Measurements from ENCODE around the gene CHST12.
"Not testable (repeated sequence)": the region's sequence is repeated elsewhere in the genome, so short reads cannot be mapped to it uniquely, and the experiment has no call there.

CHST12 gene

DNA sequence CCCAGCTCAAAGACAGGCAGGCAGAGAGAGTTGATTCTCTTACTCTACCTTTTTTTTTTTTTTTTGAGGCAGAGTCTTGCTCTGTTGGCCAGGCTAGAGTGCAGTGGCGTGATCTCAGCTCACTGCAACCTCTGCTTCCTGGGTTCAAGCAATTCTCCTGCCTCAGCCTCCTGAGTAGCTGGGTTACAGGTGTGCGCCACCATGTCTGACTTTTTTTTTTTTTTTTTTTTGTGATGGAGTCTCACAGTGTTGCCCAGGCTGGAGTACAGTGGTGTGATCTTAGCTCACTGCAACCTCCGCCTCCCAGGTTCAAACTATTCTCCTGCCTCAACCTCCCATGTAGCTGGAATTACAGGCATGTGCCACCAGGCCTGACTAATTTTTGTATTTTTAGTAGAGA, 13.8 kb downstream of the CHST12 start:
- not testable (repeated sequence) for H3K4me1 ChIP-seq (ENCODE audit: insufficient read depth, low read length); H3K27me3 ChIP-seq (ENCODE audit: insufficient read depth, low read length); H3K36me3 ChIP-seq (ENCODE audit: insufficient read depth, low read length); H2AFZ ChIP-seq (ENCODE audit: low read depth, low read length); H3K9me3 ChIP-seq (ENCODE audit: low read length); H3K4me3 ChIP-seq (ENCODE audit: low read length)

DNA sequence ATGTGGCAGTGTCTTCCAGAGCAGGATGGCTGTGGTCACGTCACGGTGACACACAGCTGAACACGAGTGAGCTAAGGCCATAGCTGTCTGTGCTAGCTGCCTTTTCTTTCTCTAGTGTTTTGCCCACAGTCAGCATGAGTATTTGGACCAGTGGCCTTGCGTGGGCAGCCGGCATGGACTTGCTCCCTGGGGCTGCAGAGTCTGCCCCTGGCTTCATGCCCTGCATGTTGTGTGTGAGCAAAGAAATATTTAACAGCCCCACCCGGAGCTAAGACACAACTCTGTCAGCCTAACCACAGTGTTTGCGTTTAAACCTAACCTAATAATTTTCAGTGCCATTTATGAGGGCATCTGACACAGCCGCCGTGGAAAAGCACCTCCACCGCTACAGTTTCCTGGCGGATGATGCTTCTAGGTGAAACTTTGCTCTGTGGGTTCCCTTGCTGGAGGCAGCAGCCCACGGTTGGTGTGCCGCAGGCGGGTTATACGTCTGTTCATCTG, 14.6 kb downstream of the CHST12 start:
- Histone ChIP-seq H2AFZ (ENCODE audit: low read depth, low read length) (no peak overlapping the region), H3K27me3 (ENCODE audit: insufficient read depth, low read length) (no peaks in the 10 kb centered on the region), H3K36me3 (ENCODE audit: insufficient read depth, low read length) (no peaks in the 10 kb centered on the region), H3K4me3 (ENCODE audit: low read length) (no peak overlapping the region), H3K4me1 (ENCODE audit: insufficient read depth, low read length) (no peaks in the 10 kb centered on the region), H3K9me3 (ENCODE audit: low read length) (no peaks in the 10 kb centered on the region)

DNA sequence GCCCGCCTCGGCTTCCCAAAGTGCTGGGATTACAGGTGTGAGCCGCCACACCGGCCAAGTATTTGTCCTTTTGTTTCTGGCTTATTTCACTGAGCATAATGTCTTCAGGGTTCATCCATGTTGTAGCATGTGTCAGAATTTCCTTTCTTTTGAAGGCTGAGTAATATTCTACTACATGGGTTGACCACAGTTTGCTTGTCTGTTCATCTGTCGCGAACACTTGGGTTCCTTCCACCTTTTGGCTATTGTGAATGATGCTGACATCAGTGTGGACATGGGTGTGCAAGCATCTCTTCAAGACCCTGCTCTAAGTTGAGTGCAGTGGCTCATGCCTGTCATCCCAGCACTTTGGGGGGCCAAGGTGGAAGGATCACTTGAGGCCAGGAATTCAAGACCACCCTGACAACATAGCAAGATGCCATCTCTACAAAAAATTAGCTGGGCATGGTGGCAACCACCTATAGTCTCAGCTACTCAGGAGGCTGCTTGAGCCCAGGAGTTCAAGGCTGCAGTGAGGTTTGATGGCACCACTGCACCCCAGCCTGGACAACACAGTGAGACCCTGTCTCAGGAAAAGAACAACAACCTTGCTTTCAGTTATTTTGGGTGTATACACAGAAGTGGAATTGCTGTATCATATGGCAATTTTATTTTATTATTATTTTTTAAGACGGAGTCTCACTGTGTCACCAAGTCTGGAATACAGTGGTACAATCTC, 17.0 kb downstream of the CHST12 start:
- H3K4me1 ChIP-seq (ENCODE audit: insufficient read depth, low read length), result peaks cover 2% of the 10 kb centered on the region
- no peaks in the 10 kb centered on the region for H3K27me3 ChIP-seq (ENCODE audit: insufficient read depth, low read length)
- no peaks in the 10 kb centered on the region for H3K36me3 ChIP-seq (ENCODE audit: insufficient read depth, low read length)
- no peak overlapping the region for H2AFZ ChIP-seq (ENCODE audit: low read depth, low read length)
- H3K9me3 ChIP-seq (ENCODE audit: low read length), result no peaks in the 10 kb centered on the region
- H3K4me3 ChIP-seq (ENCODE audit: low read length), result no peak overlapping the region

DNA sequence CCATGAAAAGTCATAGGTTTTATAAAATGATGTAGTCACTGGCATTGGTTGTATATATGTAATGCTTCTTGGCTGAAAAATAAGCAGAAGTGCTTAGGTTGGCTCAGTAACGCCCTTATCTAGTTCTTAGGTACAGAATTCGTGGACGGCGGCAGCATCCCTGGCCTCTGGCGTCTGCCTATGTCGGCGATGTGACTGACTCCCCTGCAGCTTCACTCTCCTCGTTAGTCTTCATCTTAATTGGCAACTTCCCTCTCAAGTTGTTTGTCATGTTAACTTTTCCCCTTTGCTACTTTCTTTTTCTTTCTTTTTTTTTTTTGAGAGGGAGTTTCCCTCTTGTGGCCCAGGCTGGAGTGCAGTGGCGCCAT, 18.5 kb downstream of the CHST12 start:
- Histone ChIP-seq H2AFZ (ENCODE audit: low read depth, low read length) (no peak overlapping the region), H3K4me1 (ENCODE audit: insufficient read depth, low read length) (peaks cover 2% of the 10 kb centered on the region), H3K27me3 (ENCODE audit: insufficient read depth, low read length) (no peaks in the 10 kb centered on the region), H3K9me3 (ENCODE audit: low read length) (no peaks in the 10 kb centered on the region), H3K36me3 (ENCODE audit: insufficient read depth, low read length) (no peaks in the 10 kb centered on the region), H3K4me3 (ENCODE audit: low read length) (no peak overlapping the region)

DNA sequence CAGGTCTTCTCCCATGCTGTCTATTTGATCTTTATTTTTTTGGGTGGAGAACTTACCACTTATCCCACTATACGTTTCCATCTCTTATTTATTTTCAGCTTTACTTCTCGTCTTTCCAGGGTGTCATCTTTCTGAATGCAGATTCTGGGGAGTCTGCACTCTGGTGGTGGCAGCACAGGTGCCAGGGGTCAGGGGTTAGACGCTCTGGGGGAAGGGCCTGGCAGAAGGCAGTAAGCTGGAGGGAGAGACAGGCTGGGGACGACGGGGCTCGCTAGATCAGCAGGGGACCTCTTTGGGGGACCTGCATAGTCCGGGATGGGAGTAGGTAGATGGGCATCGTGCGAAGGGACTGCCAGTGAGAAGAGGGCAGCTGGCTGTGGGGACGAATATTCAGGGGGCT, 22.3 kb downstream of the CHST12 start:
- Histone ChIP-seq H3K27me3 (ENCODE audit: insufficient read depth, low read length) (no peaks in the 10 kb centered on the region), H3K36me3 (ENCODE audit: insufficient read depth, low read length) (no peaks in the 10 kb centered on the region), H3K4me3 (ENCODE audit: low read length) (no peak overlapping the region), H2AFZ (ENCODE audit: low read depth, low read length) (no peak overlapping the region), H3K4me1 (ENCODE audit: insufficient read depth, low read length) (peaks cover 2% of the 10 kb centered on the region), H3K9me3 (ENCODE audit: low read length) (peaks cover 1% of the 10 kb centered on the region)

DNA sequence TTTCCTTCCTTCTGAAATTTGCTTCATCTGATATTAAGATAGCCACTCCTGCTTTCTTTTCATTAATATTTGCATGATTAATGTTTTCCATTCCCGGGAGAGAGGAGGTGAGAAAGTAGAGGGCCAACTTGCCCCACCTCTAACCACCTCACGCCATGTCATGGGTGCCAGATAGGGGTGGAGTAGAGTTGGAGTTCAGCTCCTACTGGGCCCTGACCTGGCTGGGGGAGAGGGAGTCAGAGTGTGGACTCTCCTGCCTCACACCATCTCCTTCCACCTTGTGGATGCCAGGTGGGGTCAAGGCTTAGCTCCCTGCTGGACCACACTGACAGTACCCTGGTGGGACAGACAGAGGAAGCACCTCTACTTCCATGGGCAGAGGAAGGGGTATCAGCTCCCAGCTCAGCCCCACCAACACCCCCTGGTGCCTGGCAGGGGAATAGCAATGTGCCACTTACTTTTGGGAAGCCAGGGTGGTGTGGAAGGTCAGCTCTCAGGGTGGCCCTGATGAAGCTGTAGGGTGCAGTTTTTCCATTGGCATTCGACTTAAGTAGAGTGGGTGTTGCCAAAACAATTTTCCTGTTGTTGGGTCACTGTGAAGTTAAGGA, 28.0 kb downstream of the CHST12 start:
- peaks cover 22% of the 10 kb centered on the region for H3K9me3 ChIP-seq (ENCODE audit: low read length)
- H3K4me3 ChIP-seq (ENCODE audit: low read length), result no peak overlapping the region
- H3K27me3 ChIP-seq (ENCODE audit: insufficient read depth, low read length), result no peaks in the 10 kb centered on the region
- H2AFZ ChIP-seq (ENCODE audit: low read depth, low read length), result no peak overlapping the region
- no peaks in the 10 kb centered on the region for H3K4me1 ChIP-seq (ENCODE audit: insufficient read depth, low read length)
- H3K36me3 ChIP-seq (ENCODE audit: insufficient read depth, low read length), result peaks cover 14% of the 10 kb centered on the region

DNA sequence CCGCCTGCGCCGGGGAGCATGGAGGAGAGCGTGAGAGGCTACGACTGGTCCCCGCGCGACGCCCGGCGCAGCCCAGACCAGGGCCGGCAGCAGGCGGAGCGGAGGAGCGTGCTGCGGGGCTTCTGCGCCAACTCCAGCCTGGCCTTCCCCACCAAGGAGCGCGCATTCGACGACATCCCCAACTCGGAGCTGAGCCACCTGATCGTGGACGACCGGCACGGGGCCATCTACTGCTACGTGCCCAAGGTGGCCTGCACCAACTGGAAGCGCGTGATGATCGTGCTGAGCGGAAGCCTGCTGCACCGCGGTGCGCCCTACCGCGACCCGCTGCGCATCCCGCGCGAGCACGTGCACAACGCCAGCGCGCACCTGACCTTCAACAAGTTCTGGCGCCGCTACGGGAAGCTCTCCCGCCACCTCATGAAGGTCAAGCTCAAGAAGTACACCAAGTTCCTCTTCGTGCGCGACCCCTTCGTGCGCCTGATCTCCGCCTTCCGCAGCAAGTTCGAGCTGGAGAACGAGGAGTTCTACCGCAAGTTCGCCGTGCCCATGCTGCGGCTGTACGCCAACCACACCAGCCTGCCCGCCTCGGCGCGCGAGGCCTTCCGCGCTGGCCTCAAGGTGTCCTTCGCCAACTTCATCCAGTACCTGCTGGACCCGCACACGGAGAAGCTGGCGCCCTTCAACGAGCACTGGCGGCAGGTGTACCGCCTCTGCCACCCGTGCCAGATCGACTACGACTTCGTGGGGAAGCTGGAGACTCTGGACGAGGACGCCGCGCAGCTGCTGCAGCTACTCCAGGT, 29.7 kb downstream of the CHST12 start:
- no peaks in the 10 kb centered on the region for H3K27me3 ChIP-seq (ENCODE audit: insufficient read depth, low read length)
- H3K36me3 ChIP-seq (ENCODE audit: insufficient read depth, low read length), result peaks cover 14% of the 10 kb centered on the region
- no peaks in the 10 kb centered on the region for H3K4me1 ChIP-seq (ENCODE audit: insufficient read depth, low read length)
- H3K4me3 ChIP-seq (ENCODE audit: low read length), result no peak overlapping the region
- no peak overlapping the region for H2AFZ ChIP-seq (ENCODE audit: low read depth, low read length)
- H3K9me3 ChIP-seq (ENCODE audit: low read length), result peaks cover 22% of the 10 kb centered on the region

DNA sequence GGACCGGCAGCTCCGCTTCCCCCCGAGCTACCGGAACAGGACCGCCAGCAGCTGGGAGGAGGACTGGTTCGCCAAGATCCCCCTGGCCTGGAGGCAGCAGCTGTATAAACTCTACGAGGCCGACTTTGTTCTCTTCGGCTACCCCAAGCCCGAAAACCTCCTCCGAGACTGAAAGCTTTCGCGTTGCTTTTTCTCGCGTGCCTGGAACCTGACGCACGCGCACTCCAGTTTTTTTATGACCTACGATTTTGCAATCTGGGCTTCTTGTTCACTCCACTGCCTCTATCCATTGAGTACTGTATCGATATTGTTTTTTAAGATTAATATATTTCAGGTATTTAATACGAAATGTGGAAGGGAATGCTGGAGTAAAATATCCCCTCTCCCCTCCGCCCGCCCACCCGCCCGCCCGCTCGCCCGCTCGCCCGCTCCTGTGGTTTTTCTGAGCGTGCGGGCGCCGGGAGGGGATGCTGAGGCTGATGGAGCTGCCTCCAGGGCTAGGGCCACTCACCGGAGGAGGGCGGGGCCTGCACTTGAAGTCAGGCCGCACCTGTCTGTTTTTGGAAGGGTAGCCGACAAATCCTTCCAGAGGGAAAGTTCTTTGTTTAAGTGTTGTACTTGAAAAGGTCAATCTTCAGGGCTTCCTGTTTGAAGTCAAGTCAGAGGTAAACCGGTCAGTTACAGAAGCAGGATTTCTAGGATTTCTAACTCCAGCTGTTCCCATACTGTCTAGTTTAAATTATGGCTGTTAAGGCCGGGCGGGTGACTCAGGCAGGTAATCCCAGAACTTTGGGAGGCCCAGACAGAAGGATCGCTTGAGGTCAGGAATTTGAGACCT, 30.5 kb downstream of the CHST12 start:
- H3K27me3 ChIP-seq (ENCODE audit: insufficient read depth, low read length), result no peaks in the 10 kb centered on the region

DNA sequence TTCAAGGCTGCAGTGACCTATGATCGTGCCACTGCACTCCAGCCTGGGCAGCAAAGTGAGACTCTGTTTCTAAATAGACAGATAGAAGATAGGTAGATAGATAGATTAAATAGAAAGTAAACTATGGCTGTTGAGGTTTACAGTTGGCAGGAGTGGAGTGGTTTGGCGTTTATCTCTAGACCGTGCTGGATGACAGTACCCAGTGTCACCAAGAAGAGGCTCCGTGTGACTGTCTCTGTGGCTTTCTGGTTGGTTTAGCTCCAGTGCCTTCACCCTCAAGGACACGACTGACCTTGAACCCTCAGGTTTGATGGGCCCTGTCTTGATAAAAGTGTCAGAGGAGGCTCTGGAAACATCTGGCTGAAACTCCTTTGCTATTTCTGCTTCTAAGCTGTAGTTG, 31.7 kb downstream of the CHST12 start:
- no peak overlapping the region for H3K4me3 ChIP-seq (ENCODE audit: low read length)
- no peak overlapping the region for H2AFZ ChIP-seq (ENCODE audit: low read depth, low read length)
- H3K4me1 ChIP-seq (ENCODE audit: insufficient read depth, low read length), result no peaks in the 10 kb centered on the region
- peaks cover 22% of the 10 kb centered on the region for H3K9me3 ChIP-seq (ENCODE audit: low read length)
- H3K27me3 ChIP-seq (ENCODE audit: insufficient read depth, low read length), result no peaks in the 10 kb centered on the region
- peaks cover 14% of the 10 kb centered on the region for H3K36me3 ChIP-seq (ENCODE audit: insufficient read depth, low read length)

More for the DNA sequence above, 30.5 kb downstream of the CHST12 start:
- H3K36me3 ChIP-seq (ENCODE audit: insufficient read depth, low read length), result peaks cover 14% of the 10 kb centered on the region
- H2AFZ ChIP-seq (ENCODE audit: low read depth, low read length), result no peak overlapping the region
- H3K4me3 ChIP-seq (ENCODE audit: low read length), result no peak overlapping the region
- H3K9me3 ChIP-seq (ENCODE audit: low read length), result peaks cover 22% of the 10 kb centered on the region
- H3K4me1 ChIP-seq (ENCODE audit: insufficient read depth, low read length), result no peaks in the 10 kb centered on the region

DNA sequence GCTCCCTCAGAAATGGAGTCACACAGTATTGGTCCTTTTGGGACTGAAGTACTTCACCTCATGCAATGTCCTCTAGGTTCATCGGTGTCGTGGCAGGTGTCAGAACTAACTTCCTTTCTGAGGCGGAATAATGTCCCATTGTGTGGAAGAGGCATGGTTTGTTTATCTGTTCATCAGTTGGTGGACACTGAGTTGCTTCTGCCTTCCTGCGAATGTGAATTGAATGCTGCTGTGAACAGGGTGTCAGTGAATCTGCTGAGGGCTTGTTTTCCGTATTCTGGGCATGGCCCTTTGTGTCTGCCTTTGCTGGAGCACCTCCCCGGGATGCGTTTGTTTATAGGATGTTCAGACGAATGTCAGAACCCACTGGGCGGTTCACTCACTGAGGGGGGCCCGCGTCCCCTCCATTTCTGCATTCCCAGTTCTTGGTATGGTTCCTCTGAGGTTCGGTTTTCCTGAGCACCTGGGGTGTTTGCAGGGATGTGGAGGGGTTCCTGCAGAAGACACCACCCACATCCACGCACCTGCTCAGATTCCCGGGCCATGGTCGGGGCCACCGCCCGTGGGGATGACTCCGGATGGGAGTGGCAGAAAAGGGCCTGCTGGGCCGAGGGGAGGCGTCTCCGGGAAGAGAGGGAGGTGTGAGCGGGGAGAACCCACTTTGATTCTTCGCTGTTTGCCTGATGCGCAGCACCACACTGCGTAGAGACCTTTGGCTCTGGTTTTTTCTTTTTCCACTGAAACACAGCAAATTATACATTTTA, 33.1 kb downstream of the CHST12 start:
- no peak overlapping the region for H2AFZ ChIP-seq (ENCODE audit: low read depth, low read length)
- no peak overlapping the region for H3K4me3 ChIP-seq (ENCODE audit: low read length)
- peaks cover 16% of the 10 kb centered on the region for H3K9me3 ChIP-seq (ENCODE audit: low read length)
- H3K36me3 ChIP-seq (ENCODE audit: insufficient read depth, low read length), result peaks cover 14% of the 10 kb centered on the region
- H3K27me3 ChIP-seq (ENCODE audit: insufficient read depth, low read length), result no peaks in the 10 kb centered on the region
- H3K4me1 ChIP-seq (ENCODE audit: insufficient read depth, low read length), result no peaks in the 10 kb centered on the region

DNA sequence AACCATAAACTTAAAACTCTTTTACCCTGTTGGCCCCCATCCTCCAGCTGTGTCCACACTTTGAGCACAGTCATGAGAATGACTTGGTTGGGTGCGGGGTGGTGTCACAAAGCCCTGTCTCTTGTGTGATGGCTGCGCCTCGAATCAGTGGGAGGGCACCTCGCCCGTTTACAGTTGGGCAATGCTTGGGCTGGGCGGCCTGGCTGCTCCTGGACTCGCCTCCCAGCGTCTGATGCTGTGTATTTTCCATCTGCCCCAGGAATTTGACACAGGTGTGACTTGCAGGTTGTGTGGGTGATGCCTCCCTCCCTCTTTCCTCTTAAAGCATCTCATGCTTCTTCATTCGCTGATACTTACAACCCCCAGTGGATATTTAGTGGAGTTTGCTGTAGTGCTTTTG, 33.7 kb downstream of the CHST12 start:
- Histone ChIP-seq H3K9me3 (ENCODE audit: low read length) (peaks cover 15% of the 10 kb centered on the region), H3K27me3 (ENCODE audit: insufficient read depth, low read length) (no peaks in the 10 kb centered on the region), H3K4me3 (ENCODE audit: low read length) (no peak overlapping the region), H2AFZ (ENCODE audit: low read depth, low read length) (no peak overlapping the region), H3K4me1 (ENCODE audit: insufficient read depth, low read length) (no peaks in the 10 kb centered on the region), H3K36me3 (ENCODE audit: insufficient read depth, low read length) (peaks cover 14% of the 10 kb centered on the region)

DNA sequence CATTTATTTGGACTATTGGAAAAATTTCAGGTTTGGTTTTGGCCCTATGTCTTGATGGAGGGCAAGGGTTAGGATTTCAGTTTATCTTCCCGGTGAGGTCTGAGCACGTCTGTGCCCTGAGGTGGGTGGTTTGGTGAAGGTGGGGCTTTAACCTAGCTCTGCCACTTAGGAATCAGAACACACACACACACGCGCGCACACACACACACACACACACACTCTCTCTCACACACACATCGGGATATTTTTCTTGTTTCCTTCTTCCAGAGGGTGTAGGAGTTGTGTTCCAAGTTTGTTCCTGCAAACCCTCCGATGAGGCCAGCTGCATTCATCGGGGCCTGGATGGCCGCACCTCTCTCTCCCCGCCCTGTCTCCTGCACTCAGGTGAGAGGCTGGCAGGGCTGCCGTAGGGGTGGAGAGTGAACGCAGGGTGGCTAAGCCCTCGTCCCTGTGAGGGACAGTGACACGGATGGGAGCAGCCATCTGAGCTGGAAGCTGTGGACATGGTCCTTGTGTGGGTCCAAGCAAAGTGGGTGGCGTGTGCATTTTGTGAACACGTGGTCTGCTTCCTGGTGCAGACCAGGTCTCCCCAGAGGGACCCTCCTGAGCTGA, 34.2 kb downstream of the CHST12 start:
- H2AFZ ChIP-seq (ENCODE audit: low read depth, low read length), result no peak overlapping the region
- H3K4me3 ChIP-seq (ENCODE audit: low read length), result no peak overlapping the region
- peaks cover 13% of the 10 kb centered on the region for H3K36me3 ChIP-seq (ENCODE audit: insufficient read depth, low read length)
- no peaks in the 10 kb centered on the region for H3K4me1 ChIP-seq (ENCODE audit: insufficient read depth, low read length)
- H3K27me3 ChIP-seq (ENCODE audit: insufficient read depth, low read length), result no peaks in the 10 kb centered on the region
- H3K9me3 ChIP-seq (ENCODE audit: low read length), result peaks cover 11% of the 10 kb centered on the region
